Kidney epithelial cell (primary cell): ENCODE measurements around the gene EPHB4. TPM values are rescaled to one million over a fixed set of nuclear protein-coding genes. Genes with fewer than 3 reads are reported as not detected.

Experiments used
- DNase-seq: peaks from one replicate; pipeline ENCODE4 v3.0.0-alpha.2; 2010; ENCODE audit warnings: low read depth
- H3K27me3 ChIP-seq: 2 replicates; pipeline ENCODE4 v1.6.0; 2011; ENCODE audit warnings: low read length; ENCODE audit not compliant: control insufficient read depth, insufficient read depth
- H3K36me3 ChIP-seq: 2 replicates; pipeline ENCODE4 v1.5.1; 2011; ENCODE audit warnings: low read length; ENCODE audit not compliant: control insufficient read depth, insufficient read depth
- H3K4me3 ChIP-seq: 2 replicates; pipeline ENCODE4 v1.5.1; 2011; ENCODE audit warnings: low read depth, mild to moderate bottlenecking, control low read depth, low read length
- CTCF ChIP-seq: IDR thresholded peaks from 2 replicates; pipeline ENCODE4 v1.5.1; 2011; ENCODE audit warnings: mild to moderate bottlenecking, moderate library complexity, low read length, control low read depth, inconsistent platforms; ENCODE audit not compliant: insufficient read depth, poor library complexity, severe bottlenecking
- total RNA-seq: library from RNA; depleted of rRNA; stranded (reverse); fragments of >200 nt; gene quantifications from 2 replicates; pipeline ENCODE4 v1.2.3, GENCODE V29; 2015

Gene EPHB4
- total RNA-seq, 1 donor from 2014 or later = 138 TPM

- H3K27me3 ChIP-seq = peaks cover 8% of the 10 kb centered on the region
- no peak overlapping the region for H3K4me3 ChIP-seq
- no peaks in the 10 kb centered on the region for H3K36me3 ChIP-seq
- no peak for TF ChIP-seq CTCF
- no peak for DNase-seq
Measured at GRCh38 chr7:100783804-100784203, 43.5 kb downstream of the EPHB4 start.

DNA sequence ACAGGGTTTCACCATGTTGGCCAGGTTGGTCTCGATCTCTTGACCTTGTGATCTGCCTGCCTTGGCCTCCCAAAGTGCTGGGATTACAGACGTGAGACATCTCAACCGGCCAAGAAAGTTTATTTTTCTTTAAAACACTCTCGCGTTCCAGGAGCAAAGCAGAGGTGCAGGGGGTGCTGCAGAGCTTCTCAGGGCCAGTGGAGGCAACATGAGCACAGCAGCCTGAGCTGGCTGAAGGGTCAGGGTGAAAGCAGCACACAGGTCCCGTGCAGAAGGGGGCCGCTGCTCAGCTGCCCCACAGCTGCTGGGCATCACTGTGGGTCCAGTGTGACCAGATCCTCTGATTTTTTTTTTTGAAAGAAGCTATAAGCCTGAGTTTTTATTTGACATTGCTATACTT, 46.1 kb downstream of the EPHB4 start:
- TF ChIP-seq CTCF = no peak
- Histone ChIP-seq H3K4me3 (no peak overlapping the region), H3K36me3 (no peaks in the 10 kb centered on the region), H3K27me3 (peaks cover 8% of the 10 kb centered on the region)
- DNase-seq = no peak

- Histone ChIP-seq H3K4me3 (no peak overlapping the region), H3K27me3 (peaks cover 5% of the 10 kb centered on the region), H3K36me3 (no peaks in the 10 kb centered on the region)
- no peak for DNase-seq
- TF ChIP-seq CTCF = no peak
Measured at GRCh38 chr7:100779359-100779758, 48.0 kb downstream of the EPHB4 start.

GRCh38 chr7:100778061-100778621, 49.2 kb downstream of the EPHB4 start:
- H3K27me3 ChIP-seq = peaks cover 5% of the 10 kb centered on the region
- no peak overlapping the region for H3K4me3 ChIP-seq
- H3K36me3 ChIP-seq = no peaks in the 10 kb centered on the region
- DNase-seq = no peak
- no peak for TF ChIP-seq CTCF

GRCh38 chr7:100773491-100773890, 53.8 kb downstream of the EPHB4 start:
- DNase-seq = no peak
- Histone ChIP-seq H3K4me3 (no peak overlapping the region), H3K36me3 (no peaks in the 10 kb centered on the region), H3K27me3 (peaks cover 3% of the 10 kb centered on the region)
- no peak for TF ChIP-seq CTCF

- Histone ChIP-seq H3K4me3 (no peak overlapping the region), H3K27me3 (peaks cover 10% of the 10 kb centered on the region), H3K36me3 (no peaks in the 10 kb centered on the region)
- no peak for DNase-seq
- TF ChIP-seq CTCF = no peak
Measured at GRCh38 chr7:100768784-100769183, 58.5 kb downstream of the EPHB4 start.
